T1000 (cell line): ENCODE measurements around the gene APOD.

Source experiments
- DNase-seq: peaks from one replicate; lab custom pipeline; 2025; ENCODE audit warnings: mixed read lengths; lab: John Stamatoyannopoulos, UW

Gene APOD

DNA sequence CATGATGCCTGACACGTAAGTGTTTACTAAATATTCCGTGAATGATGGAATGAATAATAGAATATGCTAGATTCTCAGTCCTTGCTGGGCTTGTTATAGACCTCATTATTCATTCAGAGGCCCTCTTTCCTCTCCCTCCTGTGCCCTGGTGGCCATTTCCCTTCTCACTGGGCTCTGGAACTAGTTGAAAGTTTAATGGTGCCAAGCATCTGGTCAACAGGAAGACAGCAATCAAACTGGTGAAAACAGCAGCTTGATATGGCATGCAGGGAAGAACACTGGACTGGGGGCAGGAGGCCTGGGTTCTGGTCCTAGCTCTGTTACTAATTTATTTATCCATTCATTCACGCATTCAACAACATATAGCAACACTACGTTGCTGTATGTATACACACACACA, 3.7 kb upstream of the APOD start:
- no peak for DNase-seq

DNA sequence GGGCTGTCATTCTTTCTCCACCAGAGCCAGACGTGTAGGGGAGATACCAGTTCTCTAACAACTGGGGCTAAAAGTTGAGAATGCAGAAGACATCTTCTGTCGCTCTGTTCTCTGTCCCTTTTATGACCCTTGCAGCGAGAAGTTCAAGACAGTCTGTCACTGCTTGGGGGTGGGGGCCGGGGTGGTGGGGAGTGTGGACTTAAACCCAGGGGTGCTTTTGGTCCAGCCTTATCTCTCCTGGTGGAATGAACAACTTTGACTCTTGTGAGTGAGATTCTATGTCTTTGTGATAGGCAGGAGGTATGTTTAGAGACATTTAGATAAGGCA, 767 bp upstream of the APOD start:
- no peak for DNase-seq

DNA sequence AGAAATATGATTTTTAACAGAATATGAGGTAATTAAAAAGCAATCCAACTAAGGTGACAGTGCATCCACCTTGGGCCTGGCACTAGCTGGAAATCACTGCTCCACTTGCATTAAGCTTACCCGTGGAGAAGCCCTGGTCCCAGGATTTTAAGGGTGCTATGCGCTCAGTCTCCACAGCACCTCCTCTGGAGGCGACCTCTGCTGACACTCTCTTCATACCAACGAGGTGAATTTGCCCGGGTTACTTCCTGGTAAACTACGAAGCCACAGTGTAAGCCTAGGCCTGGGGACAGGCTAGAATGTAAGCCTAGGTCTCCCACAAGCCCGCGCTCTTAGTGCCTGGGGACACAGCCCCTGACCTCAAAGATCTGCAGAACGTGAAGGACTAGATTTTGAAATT, 793 bp downstream of the APOD start:
- no peak for DNase-seq

DNA sequence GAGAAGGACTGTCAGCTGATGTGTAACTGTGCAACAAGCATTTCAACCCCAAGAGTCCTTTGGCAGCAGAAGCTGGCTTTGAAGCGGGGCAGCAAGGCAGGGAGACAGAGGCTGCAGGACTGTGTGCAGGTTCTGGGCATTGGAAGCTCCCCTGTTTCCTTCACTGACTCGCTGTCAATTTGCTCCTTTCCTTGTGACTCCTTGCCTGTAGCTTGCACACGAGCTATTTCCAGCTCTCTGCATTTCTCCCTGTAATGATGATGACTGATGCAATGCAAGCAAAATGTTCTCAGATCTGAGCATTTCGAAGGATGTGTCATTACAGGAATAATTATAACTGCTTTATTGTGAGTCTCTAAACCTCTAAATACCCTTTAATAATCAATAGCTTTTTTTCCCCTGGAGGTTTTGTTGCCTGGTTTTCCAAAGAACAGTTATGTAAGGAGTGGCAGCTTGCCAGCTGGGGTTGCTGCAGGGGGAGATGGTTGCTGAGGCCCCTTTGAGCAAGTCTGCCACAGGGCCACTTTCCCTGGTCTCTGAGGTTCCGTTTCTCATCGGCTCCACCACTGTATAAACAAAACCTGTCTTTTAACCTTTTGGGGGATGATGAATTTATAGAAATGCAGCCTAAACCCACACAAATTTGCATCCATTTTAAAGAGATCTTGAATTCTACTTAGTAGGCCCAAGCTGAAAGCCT, 2.8 kb downstream of the APOD start:
- no peak for DNase-seq

DNA sequence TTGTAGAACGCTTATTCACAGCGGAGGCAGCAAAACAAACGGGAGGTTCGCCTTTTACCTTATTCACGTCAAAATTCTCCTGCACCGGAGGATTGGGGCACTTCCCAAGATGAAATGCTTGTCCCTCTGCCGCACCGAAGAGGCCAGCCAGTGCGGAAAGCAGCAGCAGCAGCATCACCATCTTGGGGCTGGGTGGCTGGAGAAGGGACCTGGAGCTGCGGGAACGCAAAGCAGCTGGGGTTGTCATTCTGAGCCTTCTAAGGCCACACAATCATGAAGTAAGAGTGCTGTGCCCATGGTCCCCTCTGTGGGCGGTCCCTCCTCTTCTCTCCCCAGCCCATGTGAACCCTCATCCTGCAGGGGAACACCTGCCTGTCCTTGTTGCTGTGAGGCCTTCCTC, 4.5 kb downstream of the APOD start:
- DNase-seq: no peak

DNA sequence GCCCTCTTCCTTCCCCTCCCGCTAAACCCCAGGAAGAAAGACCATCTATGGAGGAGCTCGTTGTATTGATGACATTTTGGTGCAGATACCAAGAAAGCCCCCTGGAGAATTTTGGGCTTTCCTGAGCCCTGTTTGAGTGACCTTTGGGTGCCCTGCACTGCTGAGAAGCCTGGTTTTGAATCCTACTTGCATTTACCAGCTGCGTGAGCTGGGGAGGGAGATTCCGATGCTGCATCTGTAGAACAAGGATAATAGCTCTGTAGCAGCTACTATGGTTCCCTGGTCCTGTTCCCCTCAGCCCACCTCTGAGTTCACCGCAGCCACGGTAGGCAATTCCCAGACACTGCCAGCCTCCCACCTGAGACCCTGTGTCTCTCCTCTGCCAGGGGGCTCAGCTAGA, 5.2 kb downstream of the APOD start:
- no peak for DNase-seq

DNA sequence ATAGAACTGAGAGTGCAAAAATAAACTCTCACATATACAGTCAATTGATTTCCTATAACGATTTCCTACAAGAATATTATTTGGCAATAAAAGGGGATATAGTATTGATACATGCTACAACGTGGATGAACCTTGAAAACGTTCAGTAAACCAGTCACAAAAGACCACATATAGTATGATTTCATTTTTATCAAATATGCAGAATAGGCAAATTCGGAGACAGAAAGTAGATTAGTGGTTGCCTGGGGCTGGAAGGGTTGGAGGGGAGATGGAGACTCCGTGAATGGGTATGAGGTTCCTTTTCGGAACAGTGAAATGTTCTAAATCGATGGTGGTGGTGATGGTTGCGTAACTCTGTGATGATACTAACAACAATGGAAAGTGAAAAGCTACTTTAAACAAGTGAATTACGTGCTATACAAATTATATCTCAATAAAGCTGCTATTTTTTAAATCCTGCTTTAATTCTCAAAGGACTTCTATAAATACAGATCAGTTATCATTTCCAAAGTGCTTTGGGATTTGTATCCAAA, 6.0 kb downstream of the APOD start:
- DNase-seq: no peak

DNA sequence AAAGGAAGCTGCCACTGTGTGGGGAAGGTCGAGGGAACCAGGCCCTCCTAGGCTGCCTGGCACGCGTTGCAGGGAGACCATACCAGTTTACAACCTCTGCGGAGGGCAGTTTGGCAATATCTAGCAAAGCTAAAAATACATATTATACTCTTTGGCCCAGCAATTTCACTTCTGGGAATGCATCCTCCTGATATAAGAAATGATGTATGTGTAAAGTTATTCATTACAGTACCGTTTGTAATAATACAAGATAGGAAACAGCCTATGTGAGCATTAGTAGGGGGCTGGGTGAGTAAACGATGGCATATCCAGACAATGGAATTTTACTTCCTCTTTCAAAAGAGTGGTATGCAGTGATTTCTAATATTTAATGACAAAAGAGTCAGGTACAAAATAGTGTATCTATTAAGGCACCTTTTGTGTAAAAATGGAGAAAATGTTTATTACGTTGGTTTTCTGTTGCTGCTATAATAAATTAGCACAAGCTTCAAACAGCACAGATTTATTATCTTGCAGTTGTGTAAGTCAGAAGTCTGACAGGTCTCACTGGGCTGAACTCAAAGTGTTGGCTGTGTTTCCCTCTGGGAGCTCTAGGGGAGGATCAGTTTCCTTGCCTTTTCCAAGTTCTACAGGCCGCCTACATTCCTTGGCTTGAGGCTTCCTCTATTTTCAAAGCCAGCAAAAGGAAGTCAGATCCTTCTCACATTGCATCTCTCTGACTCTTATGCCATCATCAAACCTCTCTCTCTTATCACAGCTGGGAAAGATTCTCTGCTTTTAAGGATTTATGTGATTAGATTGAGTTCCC, 9.0 kb downstream of the APOD start:
- DNase-seq: no peak

DNA sequence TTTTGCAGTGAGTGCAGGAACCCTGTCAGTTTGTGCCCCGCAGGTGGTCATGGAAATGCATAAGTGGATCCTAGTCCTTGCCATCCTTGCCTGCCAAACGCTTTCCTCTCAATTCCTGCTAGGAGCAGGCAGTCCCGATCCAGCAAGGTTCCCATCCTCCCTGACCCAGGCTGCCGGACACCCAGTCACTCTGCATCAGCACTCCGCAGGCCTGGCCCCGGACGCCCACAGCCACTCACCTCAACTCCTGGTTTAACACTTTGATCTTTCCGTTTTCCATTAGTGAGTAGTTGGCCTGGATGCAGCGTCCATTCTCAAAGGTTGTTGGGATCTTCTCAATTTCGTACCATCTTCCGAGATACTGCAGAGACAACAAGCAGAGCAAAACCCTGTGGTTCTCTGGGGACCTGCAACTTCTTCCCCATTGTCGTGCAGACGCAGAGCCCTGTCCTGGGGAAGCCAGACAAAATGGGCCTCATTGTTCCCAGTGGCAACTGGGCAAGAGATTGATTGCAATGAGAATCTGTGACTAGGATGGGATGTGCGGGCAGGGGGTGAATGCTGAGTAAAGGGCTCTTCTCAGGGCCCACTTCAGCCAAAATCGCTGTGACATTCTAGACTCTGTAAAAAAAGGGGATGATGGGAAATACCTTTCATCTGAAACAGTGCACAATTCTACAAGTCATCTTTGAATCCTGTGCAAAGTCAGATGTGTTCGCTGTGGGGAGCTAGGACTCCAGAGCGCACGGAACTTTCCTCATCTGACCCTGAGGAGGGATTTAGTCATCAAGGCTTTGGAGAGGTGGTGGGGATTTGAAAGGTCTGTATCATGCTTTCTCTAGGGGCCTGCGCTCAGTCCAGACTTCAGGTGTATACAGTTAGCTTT, 9.9 kb downstream of the APOD start:
- no peak for DNase-seq

DNA sequence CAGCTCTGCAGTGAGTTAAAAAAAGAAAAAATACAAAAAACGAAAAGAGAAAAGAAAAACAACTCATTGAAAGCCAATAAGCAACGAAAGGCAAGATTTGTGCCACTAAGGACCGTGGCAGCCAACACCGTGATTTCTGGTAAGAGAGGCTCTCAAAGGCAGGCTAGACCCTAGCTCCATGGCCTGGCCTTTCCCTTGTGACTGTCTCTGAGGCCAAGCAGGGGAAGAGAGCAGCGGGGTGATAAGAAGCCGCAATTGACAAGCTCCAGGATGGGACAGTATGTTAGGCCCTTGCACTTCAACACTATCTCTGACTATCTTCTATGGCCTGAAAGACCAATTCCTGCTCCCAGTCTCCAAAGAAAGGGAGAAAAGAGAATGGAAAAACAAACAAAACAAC, 12.4 kb downstream of the APOD start:
- no peak for DNase-seq

DNA sequence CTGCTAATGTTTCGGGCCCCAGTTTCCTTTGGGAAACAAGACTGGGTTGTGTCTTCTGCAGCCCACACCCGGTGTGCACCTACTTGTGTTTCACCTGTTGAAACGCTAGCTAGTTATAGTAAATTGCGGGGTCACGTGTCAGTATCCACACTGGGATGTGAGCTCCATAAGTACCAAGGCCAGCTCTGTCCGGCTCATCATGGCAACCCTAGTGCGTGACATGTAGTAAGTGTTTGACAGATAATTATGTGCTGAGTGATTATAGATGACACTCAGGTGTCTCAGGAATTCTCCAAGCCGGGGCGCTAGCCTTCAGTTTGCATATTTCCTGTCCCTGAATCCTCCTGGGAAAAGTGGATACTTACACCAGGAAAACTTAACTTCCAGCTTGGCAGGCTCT, 12.8 kb downstream of the APOD start:
- DNase-seq: no peak

DNA sequence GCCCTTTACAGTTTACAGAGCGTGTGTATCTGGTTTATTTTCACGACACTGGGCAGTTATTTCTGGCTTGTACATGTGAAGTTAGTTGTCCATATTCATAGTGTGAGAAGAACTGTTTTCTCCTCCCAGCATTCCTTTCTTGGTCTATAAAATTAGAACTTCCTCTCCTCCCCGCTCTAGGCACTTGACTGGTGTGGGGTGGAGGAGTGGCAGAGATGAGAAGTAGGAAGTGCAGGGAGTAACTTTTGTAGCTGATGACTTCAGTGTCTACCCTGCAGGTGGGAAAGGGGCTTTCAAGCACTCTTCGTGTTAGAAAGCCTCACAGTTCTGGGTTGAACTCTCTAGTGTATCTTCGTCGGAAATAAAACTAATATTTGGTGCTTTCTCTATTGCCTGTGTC, 13.4 kb downstream of the APOD start:
- DNase-seq: no peak

DNA sequence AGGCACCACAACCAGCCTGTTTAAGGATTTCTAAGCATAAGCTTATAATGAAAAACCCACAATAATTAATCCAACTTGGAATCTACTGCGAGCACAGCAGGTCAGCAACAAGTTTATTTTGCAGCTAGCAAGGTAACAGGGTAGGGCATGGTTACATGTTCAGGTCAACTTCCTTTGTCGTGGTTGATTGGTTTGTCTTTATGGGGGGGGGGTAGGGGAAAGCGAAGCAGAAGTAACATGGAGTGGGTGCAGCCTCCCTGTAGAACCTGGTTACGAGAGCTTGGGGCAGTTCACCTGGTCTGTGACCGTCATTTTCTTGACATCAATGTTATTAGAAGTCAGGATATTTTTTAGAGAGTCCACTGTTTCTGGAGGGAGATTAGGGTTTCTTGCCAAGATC, 15.1 kb downstream of the APOD start:
- DNase-seq: no peak

DNA sequence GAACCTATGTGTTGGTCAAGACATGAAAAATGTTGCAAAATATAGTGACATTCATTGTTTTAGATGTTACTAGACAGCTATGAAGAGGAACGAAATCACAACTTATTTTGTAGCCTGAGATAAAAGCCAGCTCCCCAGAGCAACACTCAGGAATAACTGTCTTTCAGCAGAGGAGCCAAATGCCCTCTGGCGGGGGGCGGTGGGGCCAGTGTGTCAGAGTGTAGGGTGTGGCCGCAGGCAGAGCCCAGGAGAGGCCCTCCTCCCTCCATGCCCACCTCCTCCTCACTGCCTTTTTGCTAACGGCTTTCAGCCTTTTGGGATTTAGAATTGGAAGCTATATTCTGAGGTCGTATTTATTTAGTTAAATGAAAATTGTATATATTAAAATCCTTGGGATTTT, 16.9 kb downstream of the APOD start:
- DNase-seq: no peak

DNA sequence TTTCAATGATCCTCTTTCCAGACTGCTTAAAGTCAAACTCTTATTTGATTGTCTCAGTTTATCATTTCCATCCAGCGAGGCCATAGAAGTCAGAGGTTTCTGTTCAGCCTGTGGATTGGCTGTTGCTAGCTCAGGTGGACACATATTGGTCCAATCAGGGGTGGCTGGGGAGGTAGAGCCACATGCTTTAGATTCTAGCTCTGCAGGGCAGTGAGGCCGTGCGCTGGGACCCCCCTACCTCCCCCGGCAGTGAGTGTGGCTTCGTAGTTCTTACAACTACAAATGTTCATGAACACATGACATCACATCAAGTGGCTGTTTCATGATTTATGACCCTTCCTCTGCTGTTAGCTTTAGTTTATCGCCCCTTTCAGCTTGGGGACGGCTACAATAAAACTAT, 18.0 kb downstream of the APOD start:
- DNase-seq: no peak

DNA sequence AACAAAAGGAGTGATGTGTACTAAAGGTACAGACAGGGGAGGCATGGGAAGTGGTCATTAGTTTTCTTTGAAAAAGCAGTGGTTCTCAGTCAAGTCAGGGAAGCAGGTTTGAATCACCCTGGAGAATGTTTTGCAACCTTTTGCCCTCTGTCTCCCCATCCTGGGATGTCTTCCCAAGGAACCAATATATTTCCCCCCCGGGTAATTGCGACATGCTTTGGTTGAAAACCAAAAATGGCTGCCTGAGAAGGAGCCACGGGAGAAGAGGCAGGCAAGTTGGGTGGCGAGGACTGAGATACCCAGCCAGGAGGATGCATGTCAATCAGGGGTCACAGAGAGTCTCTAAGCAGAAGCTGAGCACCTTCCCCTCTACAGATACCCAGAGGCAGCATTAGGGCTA, 20.4 kb downstream of the APOD start:
- no peak for DNase-seq

DNA sequence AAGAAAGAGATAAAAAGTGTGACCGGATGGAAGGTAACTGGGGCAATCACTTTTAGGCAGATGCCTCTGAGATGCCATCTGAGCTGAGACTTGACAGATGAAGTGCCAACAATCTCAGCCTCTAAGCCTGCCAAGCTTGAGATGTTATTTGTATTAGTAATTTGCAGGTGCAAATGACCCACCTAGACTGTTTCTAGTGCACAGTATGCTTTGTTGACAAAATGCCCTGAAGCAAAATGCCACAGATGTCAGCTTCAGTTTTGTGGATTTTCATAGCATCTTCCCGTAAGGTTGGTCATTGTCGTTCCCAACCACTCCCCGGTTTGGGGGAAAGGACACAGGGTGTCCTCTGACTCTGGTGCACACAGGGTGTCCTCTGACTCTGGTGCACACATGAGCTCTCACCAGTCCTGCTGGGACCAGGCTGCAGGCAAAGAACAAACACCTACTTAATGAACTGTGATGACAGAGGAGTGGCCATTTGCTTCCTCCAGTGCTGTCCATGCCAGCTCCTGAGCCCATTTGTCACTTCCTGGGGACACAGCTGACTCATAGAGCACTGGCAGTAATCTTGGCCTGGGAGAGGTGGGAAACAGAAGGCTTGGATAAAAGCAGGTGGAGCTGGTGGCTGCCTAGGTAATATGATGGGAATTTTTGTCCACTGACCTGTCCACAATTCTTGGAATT, 23.9 kb downstream of the APOD start:
- DNase-seq: no peak

DNA sequence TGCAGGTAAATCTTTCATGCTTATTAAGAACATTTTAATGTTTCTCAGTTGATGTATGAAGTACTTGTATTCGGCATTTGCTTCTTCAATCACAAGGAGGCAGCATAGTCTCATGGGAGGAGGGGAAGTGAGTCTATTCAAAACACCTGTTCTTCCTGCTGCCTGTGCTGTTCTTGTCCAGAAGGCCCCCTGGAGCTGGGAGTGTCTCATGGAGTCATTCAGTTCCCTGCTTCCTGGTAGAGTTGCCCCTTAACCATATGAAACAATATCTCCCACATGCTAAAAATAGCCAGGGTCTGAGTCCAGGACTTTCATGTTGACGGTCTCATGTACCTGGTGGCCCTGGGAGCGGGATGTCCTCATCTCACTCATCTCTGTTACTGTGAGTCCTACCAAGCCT, 25.1 kb downstream of the APOD start:
- no peak for DNase-seq

DNA sequence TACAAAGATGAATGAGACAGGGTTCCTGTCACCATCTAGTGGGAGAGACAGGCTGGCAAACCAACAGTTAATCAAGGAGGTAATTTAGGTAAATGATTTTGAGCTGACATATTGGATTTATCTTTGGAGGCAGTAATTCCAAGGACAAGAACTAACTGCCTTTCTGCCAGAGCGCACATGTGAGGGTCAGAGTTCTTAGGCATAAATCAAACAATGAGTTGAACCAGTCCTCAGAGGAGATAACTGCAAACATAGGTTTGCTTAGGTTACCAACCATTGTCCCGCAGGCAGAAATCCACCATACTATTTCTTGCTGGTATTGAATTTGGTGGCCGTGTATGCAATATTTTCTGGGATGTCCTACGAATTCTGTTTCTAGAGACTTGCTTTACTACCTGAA, 26.4 kb downstream of the APOD start:
- DNase-seq: no peak

DNA sequence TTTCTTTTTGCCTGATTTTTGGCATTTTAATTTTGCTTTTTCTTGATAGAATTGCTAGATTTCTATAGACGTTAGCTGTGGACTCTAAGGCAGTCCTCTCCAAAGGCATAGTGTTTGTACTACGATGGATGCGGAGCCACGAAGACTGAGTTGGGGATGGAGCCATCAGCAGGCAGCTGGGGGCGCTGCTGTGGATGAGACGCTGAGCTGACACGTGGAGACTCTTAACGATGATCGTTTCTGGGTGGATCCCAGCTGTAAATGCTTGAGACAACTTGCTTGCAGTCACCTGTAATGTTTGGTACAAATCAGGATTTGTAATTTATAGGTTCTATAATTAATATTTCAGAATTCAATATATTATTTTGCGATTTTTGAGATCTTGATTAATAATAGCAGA, 27.4 kb downstream of the APOD start:
- no peak for DNase-seq

DNA sequence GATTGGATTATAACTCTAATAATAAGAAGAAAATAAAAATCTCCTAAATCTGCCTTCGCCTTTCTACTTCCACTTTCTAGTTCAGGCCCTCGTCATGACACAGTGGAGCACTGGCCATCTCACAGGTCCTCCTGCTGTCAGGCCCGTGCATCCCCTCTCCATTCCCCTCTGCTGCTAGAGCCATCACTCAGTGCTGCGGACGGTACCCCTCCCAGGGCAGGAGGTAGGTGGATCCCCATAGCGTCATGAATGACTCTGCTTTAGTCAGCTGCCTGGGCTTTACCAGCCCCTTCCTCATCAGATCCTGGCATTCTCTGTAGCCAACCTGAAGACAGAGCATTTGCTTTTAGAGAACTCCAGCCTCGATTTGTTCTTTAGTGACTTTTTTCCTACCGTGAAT, 28.6 kb downstream of the APOD start:
- DNase-seq: no peak

DNA sequence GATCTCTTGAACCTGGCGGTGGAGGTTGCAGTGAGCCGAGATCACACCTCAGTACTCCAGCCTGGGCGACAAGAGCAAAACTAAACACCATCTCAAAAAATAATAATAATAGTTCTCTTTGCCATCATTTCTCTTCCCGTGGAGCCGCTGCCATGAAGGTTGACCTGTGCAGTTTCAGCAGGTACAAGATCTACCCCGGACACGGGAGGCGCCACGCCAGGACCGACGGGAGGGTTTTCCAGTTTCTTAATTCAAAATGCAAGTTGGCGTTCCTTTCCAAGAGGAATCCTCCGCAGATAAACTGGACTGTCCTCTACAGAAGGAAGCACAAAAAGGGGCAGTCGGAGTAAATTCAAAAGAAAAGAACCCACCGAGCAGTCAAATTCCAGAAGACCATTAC, 29.3 kb downstream of the APOD start:
- DNase-seq: no peak
